HG02588 (cell line): ENCODE measurements around the gene PPFIA4.
A peak's percentile ranks its signal among the peaks of the same experiment; 100 is the strongest.
"Not testable (repeated sequence)": the region's sequence is repeated elsewhere in the genome, so short reads cannot be mapped to it uniquely, and the experiment has no call there.

Experiments
- ATAC-seq: cut with Tn5 transposase; IDR thresholded peaks from one replicate; pipeline ENCODE4 v1.9.1; 2021; ENCODE audit warnings: mild to moderate bottlenecking, moderate library complexity; ENCODE audit not compliant: unreplicated experiment

The PPFIA4 gene

GRCh38 chr1:203026031-203026665 is at the start of gene PPFIA4:
Gene PPFIA4 (plus strand): TSS chr1:203026491. CDS start chr1:203039009, 12,518 bp downstream.
- ATAC-seq, result peak; percentile 59

- no peak for ATAC-seq
Measured at GRCh38 chr1:202976633-202977032, 49.7 kb upstream of the PPFIA4 start.

- ATAC-seq, result no peak
Measured at GRCh38 chr1:202979459-202979858, 46.8 kb upstream of the PPFIA4 start.

- ATAC-seq, result no peak
Measured at GRCh38 chr1:202981939-202982338, 44.4 kb upstream of the PPFIA4 start.

- ATAC-seq, result no peak
Measured at GRCh38 chr1:202982715-202983430, 43.4 kb upstream of the PPFIA4 start.

GRCh38 chr1:202986120-202986519 is 40.2 kb upstream of the PPFIA4 start:
- not testable (repeated sequence) for ATAC-seq

- no peak for ATAC-seq
Measured at GRCh38 chr1:202987255-202987654, 39.0 kb upstream of the PPFIA4 start.

GRCh38 chr1:202987922-202988583 is 38.2 kb upstream of the PPFIA4 start:
- ATAC-seq, result no peak

- ATAC-seq, result no peak
Measured at GRCh38 chr1:202989879-202990278, 36.4 kb upstream of the PPFIA4 start.

GRCh38 chr1:202991112-202991511 is 35.2 kb upstream of the PPFIA4 start:
- no peak for ATAC-seq

- ATAC-seq, result no peak
Measured at GRCh38 chr1:202994756-202995155, 31.5 kb upstream of the PPFIA4 start.

- no peak for ATAC-seq
Measured at GRCh38 chr1:202998836-202999750, 27.2 kb upstream of the PPFIA4 start.

GRCh38 chr1:203000217-203000944 is 25.9 kb upstream of the PPFIA4 start:
- ATAC-seq, result no peak

GRCh38 chr1:203001986-203002385 is 24.3 kb upstream of the PPFIA4 start:
- ATAC-seq, result no peak

GRCh38 chr1:203002951-203003350 is 23.3 kb upstream of the PPFIA4 start:
- ATAC-seq, result no peak

- not testable (repeated sequence) for ATAC-seq
Measured at GRCh38 chr1:203005395-203006142, 20.7 kb upstream of the PPFIA4 start.

GRCh38 chr1:203006948-203007871 is 19.1 kb upstream of the PPFIA4 start, which contains the start of gene TMEM183A:
Gene TMEM183A (plus strand): TSS chr1:203007374. CDS start chr1:203007466, 92 bp downstream.
- peak; percentile 95 for ATAC-seq

GRCh38 chr1:203009185-203009584 is 17.1 kb upstream of the PPFIA4 start:
- ATAC-seq, result no peak
